Panc1 (cell line): ENCODE data around the gene PARD3. TPM values are rescaled to one million over a fixed set of nuclear protein-coding genes. Genes with fewer than 3 reads are reported as not detected.
"Not testable (repeated sequence)": the region's sequence is repeated elsewhere in the genome, so short reads cannot be mapped to it uniquely, and the experiment has no call there.

Source experiments
- ATAC-seq: fragments of 200-7000 bp; cut with Tn5 transposase; 2 replicates; pipeline ENCODE4 v1.9.1; 2020; ENCODE audit warnings: mild to moderate bottlenecking, moderate library complexity
- BruUV-seq: library from RNA; stranded (reverse); fragments of 400-500 nt; replicated peaks from 2 replicates; lab custom pipeline; 2021; lab: Mats Ljungman, UMichigan
- CTCF ChIA-PET: fragments of 300-600 bp; sonication (Branson Sonifier 250); formaldehyde crosslinking; loops from one replicate; lab custom pipeline; 2022; ENCODE audit warnings: antibody characterized with exemption; lab: Charles Lee
- POLR2A ChIA-PET: fragments of 300-600 bp; sonication (Branson Sonifier 250); formaldehyde crosslinking; loops from one replicate; lab custom pipeline; 2022; ENCODE audit warnings: antibody characterized with exemption; lab: Charles Lee
- DNase-seq: peaks from one replicate; pipeline ENCODE4 v3.0.0-alpha.2; 2010; ENCODE audit warnings: low read depth, low spot score
- H3K27ac ChIP-seq: 2 replicates; pipeline ENCODE4 v1.5.1; 2011; ENCODE audit warnings: mild to moderate bottlenecking, low read length, inconsistent platforms
- H3K27me3 ChIP-seq: fragments of 200-500 bp; sonication (Bioruptor generic); 2 replicates; pipeline ENCODE4 v1.6.0; 2014; ENCODE audit warnings: low read length, inconsistent platforms; ENCODE audit not compliant: control insufficient read depth, insufficient read depth
- H3K36me3 ChIP-seq: fragments of 200-500 bp; sonication (Bioruptor generic); 2 replicates; pipeline ENCODE4 v1.5.1; 2014; ENCODE audit warnings: inconsistent platforms, mild to moderate bottlenecking, low read length, moderate library complexity; ENCODE audit not compliant: control insufficient read depth, insufficient read depth
- H3K4me1 ChIP-seq: 2 replicates; pipeline ENCODE4 v1.5.1; 2011; ENCODE audit warnings: inconsistent platforms, mild to moderate bottlenecking, low read length, moderate library complexity; ENCODE audit not compliant: control insufficient read depth, insufficient read depth
- H3K4me3 ChIP-seq, 2 experiments: 2 replicates each; pipeline ENCODE4 v1.5.1; 2011 to 2012; ENCODE audit warnings: low read depth in 2 of 2, low read length in 2 of 2, mild to moderate bottlenecking in 2 of 2, inconsistent platforms in 1 of 2, moderate library complexity in 1 of 2
- H3K9me3 ChIP-seq: fragments of 200-500 bp; sonication (Bioruptor generic); 2 replicates; pipeline ENCODE4 v1.5.1; 2014; ENCODE audit warnings: low read depth, mild to moderate bottlenecking, inconsistent platforms, low read length, moderate library complexity; ENCODE audit not compliant: control insufficient read depth, insufficient read depth
- POLR2AphosphoS5 ChIP-seq: IDR thresholded peaks from 2 replicates; pipeline ENCODE4 v1.6.1; 2012; ENCODE audit warnings: mild to moderate bottlenecking, low read depth, low read length, moderate library complexity
- REST ChIP-seq, 2 experiments: IDR thresholded peaks; 2 replicates each; pipeline ENCODE4 v1.6.1; 2011 to 2012; ENCODE audit warnings: low read depth in 2 of 2, control low read depth in 1 of 2, low read length in 1 of 2, mild to moderate bottlenecking in 1 of 2, moderate library complexity in 1 of 2; ENCODE audit not compliant: insufficient read depth in 1 of 2
- SIN3A ChIP-seq: IDR thresholded peaks from 2 replicates; pipeline ENCODE4 v1.6.1; 2012; ENCODE audit warnings: low read depth, mild to moderate bottlenecking, low read length, moderate library complexity, borderline replicate concordance; ENCODE audit not compliant: insufficient read depth
- TCF7L2 ChIP-seq: IDR thresholded peaks from 2 replicates; pipeline ENCODE4 v1.6.1; 2011; ENCODE audit warnings: mild to moderate bottlenecking, low read depth, low read length, inconsistent platforms
- in situ Hi-C: cut with HindIII; loops from 2 replicates; pipeline ENCODE4 v1.10.0; 2016; ENCODE audit warnings: low sequenced_read_pairs, low pct_unique_long_range_greater_than_20kb
- intact Hi-C: fragments of 100-400 bp; cut with micrococcal nuclease; formaldehyde crosslinking; loops from one replicate; pipeline ENCODE4 v1.10.0; 2022; ENCODE audit not compliant: unreplicated experiment
- total RNA-seq: library from RNA; stranded (reverse); gene quantifications from one replicate; pipeline ENCODE4 v1.2.1, GENCODE V29; 2021; ENCODE audit not compliant: unreplicated experiment
- TF ChIP-seq, protein P1 (sequence below): fragments of 450-650 bp; IDR thresholded peaks from 2 replicates; pipeline ENCODE4 v1.5.1; 2017; ENCODE audit warnings: mild to moderate bottlenecking

The PARD3 gene
- total RNA-seq, 1 experiment from 2014 or later, result 29.8 TPM

- Histone ChIP-seq H3K9me3 (no peaks in the 10 kb centered on the region), H3K4me3 (no peak overlapping the region), H3K27ac (no peak overlapping the region), H3K4me1 (no peaks in the 10 kb centered on the region), H3K36me3 (peaks cover 4% of the 10 kb centered on the region; the same call in 1 of the 2 replicates), H3K27me3 (no peaks in the 10 kb centered on the region)
- intact Hi-C loops (no loop called here), in situ Hi-C loops (no loop called here)
- BruUV-seq, result no TSS peak
- CTCF ChIA-PET, result no interaction called here
- POLR2A ChIA-PET, result no interaction called here
- TF ChIP-seq, protein P1, sequence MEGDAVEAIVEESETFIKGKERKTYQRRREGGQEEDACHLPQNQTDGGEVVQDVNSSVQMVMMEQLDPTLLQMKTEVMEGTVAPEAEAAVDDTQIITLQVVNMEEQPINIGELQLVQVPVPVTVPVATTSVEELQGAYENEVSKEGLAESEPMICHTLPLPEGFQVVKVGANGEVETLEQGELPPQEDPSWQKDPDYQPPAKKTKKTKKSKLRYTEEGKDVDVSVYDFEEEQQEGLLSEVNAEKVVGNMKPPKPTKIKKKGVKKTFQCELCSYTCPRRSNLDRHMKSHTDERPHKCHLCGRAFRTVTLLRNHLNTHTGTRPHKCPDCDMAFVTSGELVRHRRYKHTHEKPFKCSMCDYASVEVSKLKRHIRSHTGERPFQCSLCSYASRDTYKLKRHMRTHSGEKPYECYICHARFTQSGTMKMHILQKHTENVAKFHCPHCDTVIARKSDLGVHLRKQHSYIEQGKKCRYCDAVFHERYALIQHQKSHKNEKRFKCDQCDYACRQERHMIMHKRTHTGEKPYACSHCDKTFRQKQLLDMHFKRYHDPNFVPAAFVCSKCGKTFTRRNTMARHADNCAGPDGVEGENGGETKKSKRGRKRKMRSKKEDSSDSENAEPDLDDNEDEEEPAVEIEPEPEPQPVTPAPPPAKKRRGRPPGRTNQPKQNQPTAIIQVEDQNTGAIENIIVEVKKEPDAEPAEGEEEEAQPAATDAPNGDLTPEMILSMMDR, result no peak
- TF ChIP-seq REST (IDR thresholded peaks at IDR 0.05; ENCODE audit: insufficient read depth in 1 of 2, low read depth in 2 of 2, low read length in 1 of 2), result no peak
- TF ChIP-seq TCF7L2, result no peak
- no peak for TF ChIP-seq SIN3A
- no peak for TF ChIP-seq POLR2AphosphoS5
- ATAC-seq (no peak), DNase-seq (no peak)
These were observed 458.6 kb downstream of the PARD3 start for GRCh38 chr10:34356463-34356862.

- DNase-seq, H3K4me1 ChIP-seq, H3K27me3 ChIP-seq, in situ Hi-C loops, H3K9me3 ChIP-seq, H3K27ac ChIP-seq, intact Hi-C loops, H3K4me3 ChIP-seq, H3K36me3 ChIP-seq, CTCF ChIA-PET, BruUV-seq, POLR2A ChIA-PET, ATAC-seq: not testable (repeated sequence)
These were observed 461.6 kb downstream of the PARD3 start for GRCh38 chr10:34353530-34353929.

GRCh38 chr10:34352599-34353204 is 462.4 kb downstream of the PARD3 start:
- POLR2A ChIA-PET, H3K27me3 ChIP-seq, DNase-seq, ATAC-seq, intact Hi-C loops, CTCF ChIA-PET, H3K4me3 ChIP-seq, H3K4me1 ChIP-seq, H3K27ac ChIP-seq, BruUV-seq, H3K36me3 ChIP-seq, in situ Hi-C loops, H3K9me3 ChIP-seq: not testable (repeated sequence)
